HG03045 (cell line): Measurements from ENCODE around the gene ANKRD13B.
"Not testable (repeated sequence)": the region's sequence is repeated elsewhere in the genome, so short reads cannot be mapped to it uniquely, and the experiment has no call there.

Source experiments
- ATAC-seq: cut with Tn5 transposase; IDR thresholded peaks from one replicate; pipeline ENCODE4 v1.9.1; 2021; ENCODE audit warnings: mild to moderate bottlenecking, moderate library complexity; ENCODE audit not compliant: unreplicated experiment

Gene ANKRD13B

GRCh38 chr17:29640981-29641642 is 48.2 kb downstream of the ANKRD13B start:
- ATAC-seq = no peak

- ATAC-seq = no peak
Measured at GRCh38 chr17:29642171-29642611, 49.3 kb downstream of the ANKRD13B start.

GRCh38 chr17:29643817-29644160 is 50.9 kb downstream of the ANKRD13B start:
- no peak for ATAC-seq

GRCh38 chr17:29645515-29646051 is 52.7 kb downstream of the ANKRD13B start:
- ATAC-seq = no peak

- no peak for ATAC-seq
Measured at GRCh38 chr17:29648005-29648404, 55.1 kb downstream of the ANKRD13B start.

GRCh38 chr17:29649359-29649758 is 56.4 kb downstream of the ANKRD13B start:
- no peak for ATAC-seq

- ATAC-seq = no peak
Measured at GRCh38 chr17:29650396-29650795, 57.5 kb downstream of the ANKRD13B start.

- not testable (repeated sequence) for ATAC-seq
Measured at GRCh38 chr17:29651913-29652312, 59.0 kb downstream of the ANKRD13B start.

- ATAC-seq = no peak
Measured at GRCh38 chr17:29652976-29653375, 60.0 kb downstream of the ANKRD13B start.

- ATAC-seq = no peak
Measured at GRCh38 chr17:29653995-29654714, 61.2 kb downstream of the ANKRD13B start.

GRCh38 chr17:29655323-29655722 is 62.4 kb downstream of the ANKRD13B start:
- ATAC-seq = no peak

- no peak for ATAC-seq
Measured at GRCh38 chr17:29659155-29659554, 66.2 kb downstream of the ANKRD13B start.

GRCh38 chr17:29661213-29661612 is 68.3 kb downstream of the ANKRD13B start:
- ATAC-seq = no peak

GRCh38 chr17:29663155-29663554 is 70.2 kb downstream of the ANKRD13B start:
- ATAC-seq = no peak
